Measurements from ENCODE around the gene OSBPL7. TPM values are rescaled to one million over a fixed set of nuclear protein-coding genes. Genes with fewer than 3 reads are reported as not detected.

OSBPL7 gene
- total RNA-seq (9.7 TPM), polyA plus RNA-seq (ENCODE audit: insufficient read depth in 1 of 8, insufficient read length in 8 of 8, low replicate concordance in 1 of 8) (10 to 100 TPM in 5 of 8 donors, 1 to 10 TPM in 3; 7.1 to 18.7 (median 11.9) TPM)
- long read RNA-seq, donor 1 = 0 reads
- long read RNA-seq, donor 2 = 0 reads
- long read RNA-seq, donor 3 = 0 reads
- long read RNA-seq, donor 4, partial matches to known transcripts = 0 of 2 reads
- long read RNA-seq, donor 4, other reads (novel, unspliced or antisense) = 0 of 2 reads
- long read RNA-seq, donor 5, partial matches to known transcripts = 0 of 2 reads
- long read RNA-seq, donor 5, other reads (novel, unspliced or antisense) = 0 of 2 reads
- long read RNA-seq, donor 6, partial matches to known transcripts = 0 of 1 reads
- long read RNA-seq, donor 6, other reads (novel, unspliced or antisense) = 0 of 1 reads
- long read RNA-seq, donor 7, partial matches to known transcripts = 0 of 1 reads
- long read RNA-seq, donor 7, other reads (novel, unspliced or antisense) = 0 of 1 reads
- long read RNA-seq, donor 8 = 0 reads
- long read RNA-seq, donor 9 = 0 reads
- long read RNA-seq, donor 10, partial matches to known transcripts = 0 of 1 reads
- long read RNA-seq, donor 10, other reads (novel, unspliced or antisense) = 0 of 1 reads
- long read RNA-seq, donor 11 = 0 reads

- 0% methylated on average over 10 of the region's 21 CpGs for WGBS (ENCODE audit: insufficient coverage)
- H3K36me3 ChIP-seq (ENCODE audit: control insufficient read depth, insufficient read depth, low read length) = peaks cover 57% of the 10 kb centered on the region
- peak; percentile 92 for DNase-seq
- H3K9me3 ChIP-seq (replicated peaks; ENCODE audit: control insufficient read depth, low read depth, low read length) = no peaks in the 10 kb centered on the region
- no peaks in the 10 kb centered on the region for H3K27me3 ChIP-seq (ENCODE audit: control insufficient read depth, insufficient read depth, low read length)
- peak within 1 kb of the TSS; percentile 75 for H3K4me3 ChIP-seq (ENCODE audit: low read length)
- H3K27ac ChIP-seq (ENCODE audit: low read length) = peak within 1 kb of the TSS; percentile 89
- peaks cover 30% of the 10 kb centered on the region for H3K4me1 ChIP-seq (ENCODE audit: control insufficient read depth, insufficient read depth, low read length)
These were observed at the start of gene OSBPL7 for GRCh38 chr17:47821424-47822391. OSBPL7 (minus strand) TSS chr17:47821794; CDS start chr17:47820278, 1,516 bp downstream.

- H3K4me3 ChIP-seq (ENCODE audit: low read length) = no peak overlapping the region
- peaks cover 12% of the 10 kb centered on the region for H3K4me1 ChIP-seq (ENCODE audit: control insufficient read depth, insufficient read depth, low read length)
- DNase-seq = no peak
- H3K9me3 ChIP-seq (replicated peaks; ENCODE audit: control insufficient read depth, low read depth, low read length) = no peaks in the 10 kb centered on the region
- peaks cover 92% of the 10 kb centered on the region for H3K27me3 ChIP-seq (ENCODE audit: control insufficient read depth, insufficient read depth, low read length)
- H3K27ac ChIP-seq (ENCODE audit: low read length) = no peak overlapping the region
- H3K36me3 ChIP-seq (ENCODE audit: control insufficient read depth, insufficient read depth, low read length) = no peaks in the 10 kb centered on the region
These were observed 49.5 kb upstream of the OSBPL7 start for GRCh38 chr17:47871048-47871447.

GRCh38 chr17:47870056-47870455 is 48.5 kb upstream of the OSBPL7 start:
- Histone ChIP-seq H3K4me3 (ENCODE audit: low read length) (no peak overlapping the region), H3K4me1 (ENCODE audit: control insufficient read depth, insufficient read depth, low read length) (peaks cover 12% of the 10 kb centered on the region), H3K9me3 (replicated peaks; ENCODE audit: control insufficient read depth, low read depth, low read length) (no peaks in the 10 kb centered on the region), H3K27me3 (ENCODE audit: control insufficient read depth, insufficient read depth, low read length) (peaks cover 89% of the 10 kb centered on the region), H3K27ac (ENCODE audit: low read length) (no peak overlapping the region), H3K36me3 (ENCODE audit: control insufficient read depth, insufficient read depth, low read length) (no peaks in the 10 kb centered on the region)
- DNase-seq = no peak
- no CpG with 5 or more reads among the region's 1 CpG for WGBS (ENCODE audit: insufficient coverage)

DNA sequence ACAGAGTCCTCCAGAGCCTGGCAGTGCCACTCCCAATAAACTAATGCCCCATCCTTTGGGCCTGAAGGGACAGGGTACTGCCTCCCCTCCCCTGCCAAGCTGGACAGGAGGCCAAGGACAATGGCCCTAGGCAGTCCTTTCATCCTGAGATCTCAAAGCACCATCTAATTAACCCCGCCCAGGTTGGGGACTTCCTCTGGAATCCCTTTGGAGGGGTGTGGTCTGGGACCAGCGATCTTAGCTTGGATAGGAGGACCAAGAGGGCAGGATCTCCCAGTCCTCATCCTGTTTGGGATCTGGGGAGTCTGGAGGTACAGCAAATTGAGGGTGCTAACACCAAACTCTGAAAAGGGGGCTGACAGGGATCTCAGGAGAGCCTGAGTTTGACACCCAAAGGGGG is 47.5 kb upstream of the OSBPL7 start:
- Histone ChIP-seq H3K27me3 (ENCODE audit: control insufficient read depth, insufficient read depth, low read length) (peaks cover 84% of the 10 kb centered on the region), H3K4me1 (ENCODE audit: control insufficient read depth, insufficient read depth, low read length) (peaks cover 12% of the 10 kb centered on the region), H3K9me3 (replicated peaks; ENCODE audit: control insufficient read depth, low read depth, low read length) (no peaks in the 10 kb centered on the region), H3K4me3 (ENCODE audit: low read length) (no peak overlapping the region), H3K27ac (ENCODE audit: low read length) (no peak overlapping the region), H3K36me3 (ENCODE audit: control insufficient read depth, insufficient read depth, low read length) (no peaks in the 10 kb centered on the region)
- DNase-seq = no peak
- 17% methylated on average over 1 of the region's 2 CpGs for WGBS (ENCODE audit: insufficient coverage)

DNA sequence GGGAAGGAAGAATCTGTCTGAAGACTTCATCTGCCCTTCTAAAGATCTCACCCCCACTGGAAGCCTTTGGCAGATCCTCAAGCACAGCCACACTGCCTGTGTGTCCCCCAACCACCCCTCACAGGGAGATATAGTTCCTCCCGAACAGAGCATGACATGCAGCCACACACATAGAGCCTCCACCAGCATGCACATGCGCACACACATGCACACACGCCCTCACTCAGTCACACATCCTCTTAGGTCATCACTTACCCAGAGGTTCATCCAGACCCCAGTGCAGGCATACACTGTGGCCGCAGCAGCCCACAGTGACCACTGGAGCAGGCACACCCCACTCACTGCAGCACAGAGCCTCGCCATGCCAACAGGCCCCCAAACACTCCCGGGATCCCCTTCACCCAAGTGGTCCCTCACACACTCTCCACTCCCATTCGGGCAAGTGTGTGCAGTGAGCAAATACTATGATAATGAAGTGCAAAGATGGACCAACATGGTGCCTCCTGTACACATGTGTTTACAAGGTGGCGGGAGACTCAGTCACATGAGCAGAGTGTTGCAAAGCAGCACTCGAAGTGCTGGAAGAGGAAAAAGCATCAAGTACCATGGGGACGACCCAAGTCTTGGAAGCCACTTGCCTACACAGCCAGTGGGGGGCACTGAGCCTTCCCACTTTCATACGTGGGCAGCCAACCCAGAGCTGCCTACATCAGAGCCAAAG is 46.4 kb upstream of the OSBPL7 start:
- 76% methylated on average over 8 of the region's 11 CpGs for WGBS (ENCODE audit: insufficient coverage)
- Histone ChIP-seq H3K9me3 (replicated peaks; ENCODE audit: control insufficient read depth, low read depth, low read length) (no peaks in the 10 kb centered on the region), H3K4me3 (ENCODE audit: low read length) (no peak overlapping the region), H3K27me3 (ENCODE audit: control insufficient read depth, insufficient read depth, low read length) (peaks cover 75% of the 10 kb centered on the region), H3K27ac (ENCODE audit: low read length) (no peak overlapping the region), H3K4me1 (ENCODE audit: control insufficient read depth, insufficient read depth, low read length) (peaks cover 8% of the 10 kb centered on the region), H3K36me3 (ENCODE audit: control insufficient read depth, insufficient read depth, low read length) (no peaks in the 10 kb centered on the region)
- no peak for DNase-seq

GRCh38 chr17:47866941-47867340 is 45.3 kb upstream of the OSBPL7 start:
- no peak overlapping the region for H3K27ac ChIP-seq (ENCODE audit: low read length)
- no peaks in the 10 kb centered on the region for H3K36me3 ChIP-seq (ENCODE audit: control insufficient read depth, insufficient read depth, low read length)
- H3K9me3 ChIP-seq (replicated peaks; ENCODE audit: control insufficient read depth, low read depth, low read length) = no peaks in the 10 kb centered on the region
- H3K27me3 ChIP-seq (ENCODE audit: control insufficient read depth, insufficient read depth, low read length) = peaks cover 67% of the 10 kb centered on the region
- no peaks in the 10 kb centered on the region for H3K4me1 ChIP-seq (ENCODE audit: control insufficient read depth, insufficient read depth, low read length)
- no peak overlapping the region for H3K4me3 ChIP-seq (ENCODE audit: low read length)
- no peak for DNase-seq
- 40% methylated on average over 20 of the region's 20 CpGs for WGBS (ENCODE audit: insufficient coverage)

DNA sequence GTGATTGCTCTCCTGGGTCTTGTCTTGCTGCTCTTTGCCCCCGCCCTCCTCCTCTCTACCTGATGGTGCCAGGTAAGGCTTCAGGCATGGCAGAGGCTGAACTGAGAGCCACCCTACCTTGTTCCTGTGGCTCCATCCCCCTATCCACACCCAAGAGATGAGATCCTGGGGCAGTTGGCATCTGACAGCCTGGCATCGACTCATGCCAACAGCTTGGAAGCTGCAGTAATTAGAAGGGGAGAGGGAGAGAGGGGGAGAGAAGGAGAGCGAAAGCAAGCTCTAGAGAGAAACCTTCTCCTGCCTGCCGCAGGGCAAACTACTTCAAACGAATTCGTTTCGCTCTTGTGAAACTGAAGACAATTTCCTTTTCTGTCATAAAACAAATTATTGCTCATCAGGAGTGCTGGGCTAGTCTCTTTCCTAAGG is 43.2 kb upstream of the OSBPL7 start:
- DNase-seq = no peak
- H3K9me3 ChIP-seq (replicated peaks; ENCODE audit: control insufficient read depth, low read depth, low read length) = no peaks in the 10 kb centered on the region
- 71% methylated on average over 1 of the region's 7 CpGs for WGBS (ENCODE audit: insufficient coverage)
- H3K4me3 ChIP-seq (ENCODE audit: low read length) = no peak overlapping the region
- no peaks in the 10 kb centered on the region for H3K36me3 ChIP-seq (ENCODE audit: control insufficient read depth, insufficient read depth, low read length)
- H3K27ac ChIP-seq (ENCODE audit: low read length) = no peak overlapping the region
- H3K4me1 ChIP-seq (ENCODE audit: control insufficient read depth, insufficient read depth, low read length) = no peaks in the 10 kb centered on the region
- H3K27me3 ChIP-seq (ENCODE audit: control insufficient read depth, insufficient read depth, low read length) = peaks cover 59% of the 10 kb centered on the region

GRCh38 chr17:47862621-47863440 is 41.2 kb upstream of the OSBPL7 start:
- H3K4me1 ChIP-seq (ENCODE audit: control insufficient read depth, insufficient read depth, low read length) = no peaks in the 10 kb centered on the region
- no peaks in the 10 kb centered on the region for H3K36me3 ChIP-seq (ENCODE audit: control insufficient read depth, insufficient read depth, low read length)
- 81% methylated on average over 5 of the region's 7 CpGs for WGBS (ENCODE audit: insufficient coverage)
- peaks cover 58% of the 10 kb centered on the region for H3K27me3 ChIP-seq (ENCODE audit: control insufficient read depth, insufficient read depth, low read length)
- no peaks in the 10 kb centered on the region for H3K9me3 ChIP-seq (replicated peaks; ENCODE audit: control insufficient read depth, low read depth, low read length)
- H3K27ac ChIP-seq (ENCODE audit: low read length) = no peak overlapping the region
- no peak for DNase-seq
- H3K4me3 ChIP-seq (ENCODE audit: low read length) = no peak overlapping the region

GRCh38 chr17:47860386-47860785 is 38.8 kb upstream of the OSBPL7 start:
- no peak for DNase-seq
- Histone ChIP-seq H3K4me1 (ENCODE audit: control insufficient read depth, insufficient read depth, low read length) (peaks cover 3% of the 10 kb centered on the region), H3K9me3 (replicated peaks; ENCODE audit: control insufficient read depth, low read depth, low read length) (no peaks in the 10 kb centered on the region), H3K27me3 (ENCODE audit: control insufficient read depth, insufficient read depth, low read length) (peaks cover 59% of the 10 kb centered on the region), H3K36me3 (ENCODE audit: control insufficient read depth, insufficient read depth, low read length) (no peaks in the 10 kb centered on the region), H3K4me3 (ENCODE audit: low read length) (no peak overlapping the region), H3K27ac (ENCODE audit: low read length) (no peak overlapping the region)
- no CpG with 5 or more reads among the region's 5 CpGs for WGBS (ENCODE audit: insufficient coverage)
